Neural progenitor cell (in vitro differentiated cells): ENCODE data around the gene PRRT4. TPM values are rescaled to one million over a fixed set of nuclear protein-coding genes. Genes with fewer than 3 reads are reported as not detected.

Source experiments
- DNase-seq: peaks from one replicate; pipeline ENCODE4 v3.0.0-alpha.2; 2016; ENCODE audit warnings: low spot score
- H2AFZ ChIP-seq: fragments of 200-600 bp; sonication (generic); replicated peaks from 2 replicates; pipeline ENCODE4 v1.6.1; 2016; ENCODE audit warnings: antibody characterized with exemption
- H3F3A ChIP-seq: fragments of 200-600 bp; sonication (generic); 2 replicates; pipeline ENCODE4 v1.6.1; 2016; ENCODE audit warnings: antibody characterized with exemption, low read depth
- H3K27ac ChIP-seq: fragments of 200-600 bp; sonication (generic); 2 replicates; pipeline ENCODE4 v1.5.1; 2016; ENCODE audit warnings: mild to moderate bottlenecking
- H3K27me3 ChIP-seq: fragments of 200-600 bp; sonication (generic); 2 replicates; pipeline ENCODE4 v1.6.1; 2016; ENCODE audit warnings: mild to moderate bottlenecking, moderate library complexity
- H3K36me3 ChIP-seq: fragments of 200-600 bp; sonication (generic); 2 replicates; pipeline ENCODE4 v1.5.1; 2016
- H3K4me1 ChIP-seq: fragments of 200-600 bp; sonication (generic); 2 replicates; pipeline ENCODE4 v1.6.1; 2016; ENCODE audit warnings: mixed run types
- H3K4me2 ChIP-seq: fragments of 200-600 bp; sonication (generic); 2 replicates; pipeline ENCODE4 v1.6.1; 2016
- H3K4me3 ChIP-seq: fragments of 200-600 bp; sonication (generic); 2 replicates; pipeline ENCODE4 v1.5.1; 2016
- H3K79me2 ChIP-seq: fragments of 200-600 bp; sonication (generic); 2 replicates; pipeline ENCODE4 v1.6.1; 2016; ENCODE audit warnings: low read depth
- H3K9ac ChIP-seq: fragments of 200-600 bp; sonication (generic); 2 replicates; pipeline ENCODE4 v1.6.1; 2016
- H3K9me3 ChIP-seq: fragments of 200-600 bp; sonication (generic); 2 replicates; pipeline ENCODE4 v1.5.1; 2016; ENCODE audit warnings: low read depth
- H4K20me1 ChIP-seq: fragments of 200-600 bp; sonication (generic); 2 replicates; pipeline ENCODE4 v1.6.1; 2016; ENCODE audit warnings: low read depth
- H3K27ac Mint-ChIP-seq: 3 replicates; pipeline ENCODE4 v1.8.0; 2021; ENCODE audit warnings: mixed read lengths
- H3K27me3 Mint-ChIP-seq: 2 replicates; pipeline ENCODE4 v1.8.0; 2022; ENCODE audit warnings: low read depth, mild to moderate bottlenecking, inconsistent platforms, moderate library complexity, mixed read lengths; ENCODE audit not compliant: insufficient read depth
- H3K36me3 Mint-ChIP-seq: 3 replicates; pipeline ENCODE4 v1.8.0; 2021; ENCODE audit warnings: mixed read lengths
- H3K4me1 Mint-ChIP-seq: 3 replicates; pipeline ENCODE4 v1.8.0; 2021; ENCODE audit warnings: mixed read lengths
- H3K4me3 Mint-ChIP-seq: 3 replicates; pipeline ENCODE4 v1.8.0; 2021; ENCODE audit warnings: mild to moderate bottlenecking, moderate library complexity, mixed read lengths
- H3K9me3 Mint-ChIP-seq: 3 replicates; pipeline ENCODE4 v1.8.0; 2020; ENCODE audit warnings: mixed read lengths
- EZH2 ChIP-seq: fragments of 200-600 bp; sonication (generic); IDR thresholded peaks from 2 replicates; pipeline ENCODE4 v1.6.1; 2017; ENCODE audit warnings: antibody characterized with exemption, mild to moderate bottlenecking, moderate library complexity
- EZH2phosphoT487 ChIP-seq: fragments of 200-600 bp; sonication (generic); IDR thresholded peaks from 2 replicates; pipeline ENCODE4 v1.6.1; 2017; ENCODE audit warnings: antibody characterized with exemption
- total RNA-seq: library from RNA; depleted of rRNA; stranded (reverse); fragments of >200 nt; gene quantifications from 2 replicates; pipeline ENCODE4 v1.2.3, GENCODE V29; 2015; ENCODE audit warnings: low replicate concordance
- TF ChIP-seq, protein P1 (sequence below): fragments of 200-600 bp; sonication (generic); IDR thresholded peaks from 2 replicates; pipeline ENCODE4 v1.5.1; 2017; ENCODE audit warnings: antibody characterized with exemption, mild to moderate bottlenecking

PRRT4 gene
- total RNA-seq, 1 donor from 2014 or later = not detected

DNA sequence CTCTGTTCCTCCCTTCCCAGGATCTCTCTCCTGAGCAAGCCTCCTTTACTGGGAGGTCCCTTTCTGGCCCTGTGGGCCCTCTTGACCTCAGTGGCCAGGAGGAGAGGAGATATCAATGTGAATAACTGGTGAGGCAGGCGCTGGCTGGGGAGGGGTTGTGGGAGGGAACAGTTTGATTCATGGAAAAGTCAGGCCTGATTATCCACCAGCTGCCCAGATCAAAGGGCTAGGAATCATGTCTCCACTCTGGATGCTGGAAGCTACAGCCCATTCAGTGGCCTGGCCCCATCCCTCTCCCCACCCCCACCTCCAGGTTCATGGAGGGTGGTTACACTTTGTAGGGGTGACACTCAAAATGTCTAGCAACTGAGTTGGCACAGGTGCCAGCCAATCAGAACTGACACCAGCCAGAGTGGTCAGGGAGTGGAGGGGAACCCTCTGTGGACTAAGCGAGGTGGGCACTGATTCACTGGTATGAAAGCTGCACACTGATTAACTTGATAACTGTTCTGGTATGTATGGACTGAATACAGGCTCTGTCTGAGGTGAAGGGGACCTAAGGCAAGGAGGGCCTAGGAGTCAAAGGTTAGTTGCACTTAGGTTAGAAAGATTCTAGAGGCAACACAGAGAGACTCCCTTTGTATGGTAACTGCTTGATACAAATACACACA lies 4.8 kb downstream of the PRRT4 start:
- no peak overlapping the region for H2AFZ ChIP-seq
- no peaks in the 10 kb centered on the region for H3K79me2 ChIP-seq
- peaks cover 2% of the 10 kb centered on the region for H3K36me3 Mint-ChIP-seq
- no peak for DNase-seq
- H3F3A ChIP-seq = peaks cover 2% of the 10 kb centered on the region
- H3K27ac ChIP-seq = no peak overlapping the region
- no peak overlapping the region for H3K4me3 ChIP-seq
- H3K4me3 Mint-ChIP-seq = no peak overlapping the region
- no peak overlapping the region for H3K27ac Mint-ChIP-seq
- TF ChIP-seq, protein P1, sequence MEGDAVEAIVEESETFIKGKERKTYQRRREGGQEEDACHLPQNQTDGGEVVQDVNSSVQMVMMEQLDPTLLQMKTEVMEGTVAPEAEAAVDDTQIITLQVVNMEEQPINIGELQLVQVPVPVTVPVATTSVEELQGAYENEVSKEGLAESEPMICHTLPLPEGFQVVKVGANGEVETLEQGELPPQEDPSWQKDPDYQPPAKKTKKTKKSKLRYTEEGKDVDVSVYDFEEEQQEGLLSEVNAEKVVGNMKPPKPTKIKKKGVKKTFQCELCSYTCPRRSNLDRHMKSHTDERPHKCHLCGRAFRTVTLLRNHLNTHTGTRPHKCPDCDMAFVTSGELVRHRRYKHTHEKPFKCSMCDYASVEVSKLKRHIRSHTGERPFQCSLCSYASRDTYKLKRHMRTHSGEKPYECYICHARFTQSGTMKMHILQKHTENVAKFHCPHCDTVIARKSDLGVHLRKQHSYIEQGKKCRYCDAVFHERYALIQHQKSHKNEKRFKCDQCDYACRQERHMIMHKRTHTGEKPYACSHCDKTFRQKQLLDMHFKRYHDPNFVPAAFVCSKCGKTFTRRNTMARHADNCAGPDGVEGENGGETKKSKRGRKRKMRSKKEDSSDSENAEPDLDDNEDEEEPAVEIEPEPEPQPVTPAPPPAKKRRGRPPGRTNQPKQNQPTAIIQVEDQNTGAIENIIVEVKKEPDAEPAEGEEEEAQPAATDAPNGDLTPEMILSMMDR = no peak
- no peak for TF ChIP-seq EZH2
- no peak for TF ChIP-seq EZH2phosphoT487
- H3K9me3 Mint-ChIP-seq = no peaks in the 10 kb centered on the region
- peaks cover 13% of the 10 kb centered on the region for H3K4me1 ChIP-seq
- H3K36me3 ChIP-seq = no peaks in the 10 kb centered on the region
- no peaks in the 10 kb centered on the region for H4K20me1 ChIP-seq
- H3K9me3 ChIP-seq = no peaks in the 10 kb centered on the region
- H3K9ac ChIP-seq = no peak overlapping the region
- peaks cover 31% of the 10 kb centered on the region for H3K27me3 Mint-ChIP-seq
- H3K4me2 ChIP-seq = no peak overlapping the region
- H3K27me3 ChIP-seq = peaks cover 93% of the 10 kb centered on the region
- H3K4me1 Mint-ChIP-seq = peaks cover 41% of the 10 kb centered on the region

DNA sequence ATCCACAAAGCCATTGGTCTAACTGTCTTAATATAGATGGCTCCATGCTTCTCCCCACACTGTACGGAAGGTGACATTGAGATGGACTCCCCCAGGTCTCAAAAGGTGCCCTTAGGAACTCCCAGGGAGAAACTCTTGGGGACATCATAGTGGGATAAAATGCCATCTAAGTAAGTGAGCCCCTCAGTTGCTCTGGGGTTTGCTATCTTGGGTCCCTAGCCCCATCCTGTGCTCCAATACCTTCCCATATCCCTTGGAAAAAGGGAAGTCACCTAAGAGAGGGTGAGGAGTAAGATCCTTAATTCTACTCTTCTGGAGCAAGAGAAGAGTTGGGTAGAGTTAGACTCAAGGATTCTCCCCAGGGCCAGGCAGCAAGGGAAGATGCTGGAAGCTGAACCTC lies 7.9 kb downstream of the PRRT4 start:
- H3K4me3 Mint-ChIP-seq = no peak overlapping the region
- H3K4me3 ChIP-seq = no peak overlapping the region
- DNase-seq = no peak
- peaks cover 93% of the 10 kb centered on the region for H3K27me3 ChIP-seq
- no peak overlapping the region for H3K4me2 ChIP-seq
- H3K27ac Mint-ChIP-seq = no peak overlapping the region
- no peak overlapping the region for H2AFZ ChIP-seq
- no peaks in the 10 kb centered on the region for H4K20me1 ChIP-seq
- H3K4me1 ChIP-seq = peaks cover 5% of the 10 kb centered on the region
- H3K36me3 ChIP-seq = no peaks in the 10 kb centered on the region
- no peaks in the 10 kb centered on the region for H3K9me3 Mint-ChIP-seq
- no peaks in the 10 kb centered on the region for H3K79me2 ChIP-seq
- H3K4me1 Mint-ChIP-seq = peaks cover 33% of the 10 kb centered on the region
- H3K9me3 ChIP-seq = no peaks in the 10 kb centered on the region
- H3K27me3 Mint-ChIP-seq = peaks cover 28% of the 10 kb centered on the region
- TF ChIP-seq EZH2phosphoT487 = no peak
- H3K27ac ChIP-seq = no peak overlapping the region
- no peaks in the 10 kb centered on the region for H3F3A ChIP-seq
- peaks cover 2% of the 10 kb centered on the region for H3K36me3 Mint-ChIP-seq
- no peak overlapping the region for H3K9ac ChIP-seq

DNA sequence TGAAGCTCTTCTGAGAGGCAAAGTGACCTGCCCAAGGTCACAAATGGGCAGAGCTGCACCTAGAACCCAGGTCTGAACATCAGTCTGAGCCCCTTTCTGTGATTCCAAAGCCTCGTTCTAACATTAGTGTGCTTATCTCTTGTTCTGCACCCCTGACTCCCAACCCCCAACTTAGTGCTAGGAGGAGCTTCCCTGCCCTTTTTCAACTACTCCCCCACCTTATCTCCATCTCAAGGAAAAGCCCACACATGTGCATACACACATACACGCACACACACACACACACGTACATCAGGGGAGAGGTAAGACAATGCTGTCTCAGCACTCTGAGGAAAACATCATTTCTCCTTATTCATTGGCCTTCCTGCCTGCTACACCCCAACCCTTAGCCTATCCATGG lies 8.3 kb downstream of the PRRT4 start:
- Histone ChIP-seq H4K20me1 (no peaks in the 10 kb centered on the region), H3K4me3 (no peak overlapping the region), H3K79me2 (no peaks in the 10 kb centered on the region), H3F3A (no peaks in the 10 kb centered on the region), H3K9ac (no peak overlapping the region), H3K27me3 (peaks cover 93% of the 10 kb centered on the region), H3K36me3 (no peaks in the 10 kb centered on the region), H2AFZ (no peak overlapping the region), H3K27ac (no peak overlapping the region), H3K4me2 (no peak overlapping the region), H3K4me1 (peaks cover 5% of the 10 kb centered on the region), H3K9me3 (no peaks in the 10 kb centered on the region)
- H3K27me3 Mint-ChIP-seq = peaks cover 26% of the 10 kb centered on the region
- no peaks in the 10 kb centered on the region for H3K9me3 Mint-ChIP-seq
- H3K4me3 Mint-ChIP-seq = no peak overlapping the region
- DNase-seq = no peak
- peak overlapping the region; percentile 59 for H3K27ac Mint-ChIP-seq
- no peaks in the 10 kb centered on the region for H3K36me3 Mint-ChIP-seq
- TF ChIP-seq, protein P1 = no peak
- peaks cover 30% of the 10 kb centered on the region for H3K4me1 Mint-ChIP-seq

DNA sequence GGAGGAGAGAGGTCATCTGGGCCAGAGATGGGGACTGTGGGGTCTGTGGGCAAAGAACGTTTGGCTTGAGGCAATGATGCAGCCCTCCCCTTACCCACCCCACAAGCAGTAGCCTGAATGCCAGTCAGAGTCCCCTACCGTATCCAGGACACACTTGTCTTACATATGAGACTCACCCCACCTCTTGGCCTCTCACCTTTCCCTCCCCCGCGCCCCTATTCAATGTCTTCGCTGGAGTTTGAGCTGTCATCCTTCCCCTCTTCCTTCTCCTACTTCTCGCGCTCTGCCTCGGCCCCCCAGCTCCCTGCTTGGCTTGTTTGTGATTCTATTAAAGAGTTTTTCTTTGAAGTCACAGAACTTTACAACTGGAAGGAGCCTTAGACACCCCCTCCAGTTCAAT lies 8.9 kb downstream of the PRRT4 start:
- H4K20me1 ChIP-seq = no peaks in the 10 kb centered on the region
- no peak overlapping the region for H2AFZ ChIP-seq
- H3K36me3 ChIP-seq = no peaks in the 10 kb centered on the region
- no peaks in the 10 kb centered on the region for H3K9me3 ChIP-seq
- peak overlapping the region; percentile 59 for H3K27ac Mint-ChIP-seq
- H3K27me3 ChIP-seq = peaks cover 93% of the 10 kb centered on the region
- no peaks in the 10 kb centered on the region for H3K9me3 Mint-ChIP-seq
- no peaks in the 10 kb centered on the region for H3K36me3 Mint-ChIP-seq
- H3K4me1 ChIP-seq = peaks cover 5% of the 10 kb centered on the region
- DNase-seq = no peak
- TF ChIP-seq EZH2 = no peak
- TF ChIP-seq EZH2phosphoT487 = no peak
- TF ChIP-seq, protein P1 = no peak
- H3F3A ChIP-seq = no peaks in the 10 kb centered on the region
- no peak overlapping the region for H3K4me2 ChIP-seq
- H3K4me1 Mint-ChIP-seq = peaks cover 32% of the 10 kb centered on the region
- H3K27ac ChIP-seq = no peak overlapping the region
- no peak overlapping the region for H3K4me3 Mint-ChIP-seq
- no peaks in the 10 kb centered on the region for H3K79me2 ChIP-seq
- H3K9ac ChIP-seq = no peak overlapping the region
- H3K27me3 Mint-ChIP-seq = peaks cover 25% of the 10 kb centered on the region
- no peak overlapping the region for H3K4me3 ChIP-seq
